ENCODE measurements around the gene RAB24.

DNA sequence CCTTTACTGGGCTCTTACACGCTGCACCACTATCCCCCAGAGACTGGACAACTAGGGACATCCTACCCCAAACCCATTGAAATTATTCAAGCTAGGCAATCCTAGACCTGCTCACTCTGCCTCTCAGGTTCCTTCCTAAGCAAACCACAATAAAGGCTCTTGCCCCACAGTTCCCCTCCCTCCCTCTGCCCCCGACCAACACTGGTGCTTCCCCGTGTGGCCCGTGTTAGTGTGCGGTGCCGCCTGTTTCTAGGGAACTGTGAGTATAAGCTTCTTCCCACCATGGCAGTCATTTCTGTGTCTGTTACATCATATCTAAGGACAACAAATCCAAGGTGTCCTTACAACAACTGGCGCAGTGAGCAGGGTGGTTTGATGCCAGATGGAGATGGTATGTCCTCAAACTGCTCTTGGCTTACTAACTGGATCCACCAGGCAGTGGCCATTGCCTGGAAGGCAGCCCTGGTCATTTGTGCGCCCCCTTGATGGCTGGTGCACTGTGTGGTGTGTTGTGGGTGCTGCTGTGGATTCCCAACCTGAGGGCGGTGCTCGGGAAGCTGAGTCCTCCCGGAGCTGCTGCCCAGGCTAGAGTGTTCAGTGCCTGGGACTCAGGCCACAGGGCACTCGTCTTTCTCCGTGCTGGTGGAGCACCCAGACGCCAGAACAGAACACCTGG, 16.5 kb upstream of the RAB24 start:
- TF ChIP-seq, protein P1, sequence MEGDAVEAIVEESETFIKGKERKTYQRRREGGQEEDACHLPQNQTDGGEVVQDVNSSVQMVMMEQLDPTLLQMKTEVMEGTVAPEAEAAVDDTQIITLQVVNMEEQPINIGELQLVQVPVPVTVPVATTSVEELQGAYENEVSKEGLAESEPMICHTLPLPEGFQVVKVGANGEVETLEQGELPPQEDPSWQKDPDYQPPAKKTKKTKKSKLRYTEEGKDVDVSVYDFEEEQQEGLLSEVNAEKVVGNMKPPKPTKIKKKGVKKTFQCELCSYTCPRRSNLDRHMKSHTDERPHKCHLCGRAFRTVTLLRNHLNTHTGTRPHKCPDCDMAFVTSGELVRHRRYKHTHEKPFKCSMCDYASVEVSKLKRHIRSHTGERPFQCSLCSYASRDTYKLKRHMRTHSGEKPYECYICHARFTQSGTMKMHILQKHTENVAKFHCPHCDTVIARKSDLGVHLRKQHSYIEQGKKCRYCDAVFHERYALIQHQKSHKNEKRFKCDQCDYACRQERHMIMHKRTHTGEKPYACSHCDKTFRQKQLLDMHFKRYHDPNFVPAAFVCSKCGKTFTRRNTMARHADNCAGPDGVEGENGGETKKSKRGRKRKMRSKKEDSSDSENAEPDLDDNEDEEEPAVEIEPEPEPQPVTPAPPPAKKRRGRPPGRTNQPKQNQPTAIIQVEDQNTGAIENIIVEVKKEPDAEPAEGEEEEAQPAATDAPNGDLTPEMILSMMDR (IDR thresholded peaks at IDR 0.05) = no peak
- no peak for TF ChIP-seq POLR2AphosphoS5 (IDR thresholded peaks at IDR 0.05)
